GM19035 (cell line): ENCODE data around the gene SYT7.

Source experiments
- ATAC-seq: cut with Tn5 transposase; IDR thresholded peaks from one replicate; pipeline ENCODE4 v1.9.1; 2021; ENCODE audit not compliant: unreplicated experiment

The SYT7 gene

GRCh38 chr11:61586792-61587430 is 6.0 kb upstream of the SYT7 start:
- ATAC-seq = no peak

- no peak for ATAC-seq
These were observed 4.2 kb upstream of the SYT7 start for GRCh38 chr11:61585115-61585514.

GRCh38 chr11:61581931-61582330 is 1.1 kb upstream of the SYT7 start:
- ATAC-seq = no peak

GRCh38 chr11:61580271-61580888 is 496 bp downstream of the SYT7 start:
- ATAC-seq = peak; percentile 5

- no peak for ATAC-seq
These were observed 1.1 kb downstream of the SYT7 start for GRCh38 chr11:61579676-61580270.

GRCh38 chr11:61578819-61579675 is 1.8 kb downstream of the SYT7 start:
- no peak for ATAC-seq

- no peak for ATAC-seq
These were observed 3.3 kb downstream of the SYT7 start for GRCh38 chr11:61577383-61578118.

DNA sequence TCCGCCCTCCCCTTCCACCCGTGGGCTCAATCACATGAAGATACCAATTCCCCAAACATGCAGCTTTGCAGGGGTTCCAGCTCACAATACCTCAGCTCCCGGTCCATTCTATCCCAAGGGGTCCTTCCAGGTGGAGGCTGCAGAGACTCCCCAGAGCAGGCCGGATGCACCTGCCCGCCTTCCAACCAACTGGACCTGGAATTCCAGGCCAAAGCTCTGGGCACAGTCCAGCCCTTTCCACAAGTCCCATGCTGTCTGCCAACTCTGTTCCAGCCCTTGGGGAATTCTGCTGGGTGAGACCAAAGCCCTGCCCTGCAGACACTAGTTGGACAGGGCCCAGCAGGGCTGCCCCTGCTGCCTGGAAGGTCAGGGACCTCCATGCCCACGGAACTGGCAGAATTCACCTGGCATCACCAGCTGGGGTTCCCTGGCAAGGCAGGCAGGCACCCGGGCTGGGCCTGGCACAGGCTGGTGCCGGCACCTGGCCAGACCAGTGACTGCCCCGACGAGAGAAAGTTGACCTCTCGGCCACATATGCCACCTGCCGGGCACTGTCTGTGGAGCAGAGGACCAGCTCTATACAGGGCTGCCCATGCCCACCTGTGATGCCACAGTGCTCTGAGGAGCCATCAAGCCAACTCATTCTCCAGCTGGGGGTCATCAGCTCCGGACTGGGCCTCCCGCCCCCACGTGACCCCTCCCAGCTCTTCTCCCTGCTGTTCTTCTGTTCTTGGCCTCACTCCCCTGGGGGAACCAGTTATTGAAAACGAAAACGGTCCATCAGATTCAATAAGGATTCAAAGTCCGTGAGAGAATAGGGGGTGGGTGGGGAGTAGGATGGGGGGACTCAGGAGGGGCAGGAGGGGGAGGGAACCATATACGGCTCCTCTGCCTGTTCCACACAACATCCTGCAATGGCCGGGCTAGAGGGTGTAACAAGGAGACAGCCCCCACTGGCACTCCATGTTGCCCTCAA is 4.7 kb downstream of the SYT7 start:
- no peak for ATAC-seq

GRCh38 chr11:61574611-61575010 is 6.3 kb downstream of the SYT7 start:
- no peak for ATAC-seq

- no peak for ATAC-seq
These were observed 8.0 kb downstream of the SYT7 start for GRCh38 chr11:61572913-61573312.

DNA sequence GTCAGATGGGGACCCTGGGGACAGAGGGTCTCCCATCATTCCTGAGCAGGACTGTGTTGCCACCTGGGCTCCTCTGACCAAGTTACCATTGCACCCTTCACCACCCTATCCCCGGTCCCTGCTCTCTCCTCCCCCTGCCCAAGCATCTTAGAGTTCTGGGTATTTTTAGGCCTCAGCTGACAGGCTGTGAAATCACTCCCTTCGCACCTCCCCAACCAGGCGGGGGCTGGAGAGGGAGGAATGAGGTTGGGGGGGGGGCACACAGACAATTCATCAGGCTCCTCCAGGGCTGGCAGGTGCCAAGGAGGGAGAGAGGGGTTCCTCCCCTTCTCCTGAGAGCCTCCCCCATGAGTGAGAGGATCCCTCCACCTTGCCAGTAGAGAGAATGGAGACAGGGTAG is 9.0 kb downstream of the SYT7 start:
- ATAC-seq = no peak

- no peak for ATAC-seq
These were observed 9.5 kb downstream of the SYT7 start for GRCh38 chr11:61571337-61571736.

DNA sequence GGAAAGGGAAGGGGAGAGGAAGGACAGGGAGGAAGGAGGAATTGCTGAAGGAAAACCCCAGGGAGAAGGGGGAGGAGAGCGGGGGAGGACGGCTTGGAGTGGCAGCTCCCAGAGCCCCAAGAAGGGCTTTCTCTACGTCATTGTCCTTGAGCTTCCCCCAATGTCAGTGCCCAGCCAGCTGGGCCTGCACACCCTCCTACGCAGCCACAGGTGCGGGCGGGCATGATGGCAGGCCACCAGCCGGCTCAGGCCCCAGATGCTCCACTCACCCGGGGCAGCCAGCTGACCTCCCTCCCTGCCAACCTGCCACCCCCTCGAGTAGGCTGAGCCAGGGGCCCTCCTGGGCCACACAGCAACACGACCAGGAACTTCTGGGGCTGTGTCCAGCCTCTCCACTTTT is 11.2 kb downstream of the SYT7 start:
- no peak for ATAC-seq

- ATAC-seq = no peak
These were observed 11.9 kb downstream of the SYT7 start for GRCh38 chr11:61569018-61569417.

- ATAC-seq = no peak
These were observed 13.4 kb downstream of the SYT7 start for GRCh38 chr11:61567286-61568061.

- ATAC-seq = no peak
These were observed 15.8 kb downstream of the SYT7 start for GRCh38 chr11:61564936-61565696.

GRCh38 chr11:61560751-61561150 is 20.1 kb downstream of the SYT7 start:
- ATAC-seq = no peak

DNA sequence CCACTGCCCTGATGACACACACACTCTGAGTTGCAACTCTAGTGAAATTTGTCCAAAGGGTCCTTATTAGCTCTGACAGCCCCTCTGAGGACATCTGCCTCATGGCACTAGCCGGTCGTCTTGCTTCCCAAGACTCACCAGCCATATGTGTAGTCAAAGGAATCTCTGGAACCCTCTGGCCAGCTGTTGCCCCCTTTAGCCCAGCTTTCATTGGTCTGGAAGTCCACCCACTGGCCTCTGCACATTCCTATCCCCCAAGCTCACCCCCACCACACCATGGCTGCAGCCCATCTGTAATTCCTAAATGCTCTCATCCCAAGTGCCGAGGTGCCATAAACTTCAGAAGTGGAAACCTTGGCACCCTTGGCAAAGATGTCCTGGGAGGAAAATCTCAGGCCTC is 24.3 kb downstream of the SYT7 start:
- no peak for ATAC-seq
